Measurements from ENCODE around the gene ABCF2.

Gene ABCF2

GRCh38 chr7:151187409-151188251 lies 39.4 kb downstream of the ABCF2 start:
- Mint-ChIP-seq H3K4me1 (peaks cover 4% of the 10 kb centered on the region), H3K36me3 (ENCODE audit: low read depth) (no peaks in the 10 kb centered on the region), H3K9me3 (no peaks in the 10 kb centered on the region), H3K27me3 (ENCODE audit: low read depth) (peaks cover 33% of the 10 kb centered on the region), H3K27ac (no peak overlapping the region), H3K4me3 (no peak overlapping the region)
- TF ChIP-seq CTCF (IDR thresholded peaks at IDR 0.05; ENCODE audit: unreplicated experiment in 3 of 3), result no peak

- Mint-ChIP-seq H3K27ac (no peak within 1 kb of the TSS), H3K9me3 (no peaks in the 10 kb centered on the region), H3K4me3 (no peak within 1 kb of the TSS), H3K36me3 (ENCODE audit: low read depth) (no peaks in the 10 kb centered on the region), H3K27me3 (ENCODE audit: low read depth) (peaks cover 36% of the 10 kb centered on the region), H3K4me1 (peaks cover 4% of the 10 kb centered on the region)
- TF ChIP-seq CTCF (IDR thresholded peaks at IDR 0.05; ENCODE audit: unreplicated experiment in 3 of 3), result no peak
Observed at GRCh38 chr7:151186640-151187408, 40.2 kb downstream of the ABCF2 start, which contains the start of gene ASB10. Gene ASB10, minus strand, starts transcription at chr7:151187250. Its CDS starts 120 bp downstream, at chr7:151187130.

- Mint-ChIP-seq H3K36me3 (ENCODE audit: low read depth) (no peaks in the 10 kb centered on the region), H3K4me1 (peaks cover 4% of the 10 kb centered on the region), H3K27ac (no peak overlapping the region), H3K27me3 (ENCODE audit: low read depth) (peaks cover 35% of the 10 kb centered on the region), H3K4me3 (no peak overlapping the region), H3K9me3 (no peaks in the 10 kb centered on the region)
- TF ChIP-seq CTCF (IDR thresholded peaks at IDR 0.05; ENCODE audit: unreplicated experiment in 3 of 3), result no peak
Observed at GRCh38 chr7:151185762-151186639, 41.0 kb downstream of the ABCF2 start.

- H3K27ac Mint-ChIP-seq, result no peak overlapping the region
- no peak for TF ChIP-seq CTCF (IDR thresholded peaks at IDR 0.05; ENCODE audit: unreplicated experiment in 3 of 3)
- no peaks in the 10 kb centered on the region for H3K4me1 Mint-ChIP-seq
- H3K36me3 Mint-ChIP-seq (ENCODE audit: low read depth), result no peaks in the 10 kb centered on the region
- H3K4me3 Mint-ChIP-seq, result no peak overlapping the region
- H3K9me3 Mint-ChIP-seq, result no peaks in the 10 kb centered on the region
- peaks cover 51% of the 10 kb centered on the region for H3K27me3 Mint-ChIP-seq (ENCODE audit: low read depth)
Observed at GRCh38 chr7:151181011-151181431, 46.0 kb downstream of the ABCF2 start.

GRCh38 chr7:151179946-151180345 lies 47.1 kb downstream of the ABCF2 start:
- TF ChIP-seq CTCF (IDR thresholded peaks at IDR 0.05; ENCODE audit: unreplicated experiment in 3 of 3), result no peak
- no peaks in the 10 kb centered on the region for H3K36me3 Mint-ChIP-seq (ENCODE audit: low read depth)
- peaks cover 61% of the 10 kb centered on the region for H3K27me3 Mint-ChIP-seq (ENCODE audit: low read depth)
- no peak overlapping the region for H3K27ac Mint-ChIP-seq
- no peak overlapping the region for H3K4me3 Mint-ChIP-seq
- no peaks in the 10 kb centered on the region for H3K9me3 Mint-ChIP-seq
- H3K4me1 Mint-ChIP-seq, result no peaks in the 10 kb centered on the region

Data from nephron (organoid).